GM12864 (cell line): ENCODE data around the gene TADA3.
A peak's percentile ranks its signal among the peaks of the same experiment; 100 is the strongest.

Source experiments
- DNase-seq: peaks from one replicate; pipeline ENCODE4 v3.0.0-alpha.2; 2011; ENCODE audit warnings: low read depth
- H3K4me3 ChIP-seq: 2 replicates; pipeline ENCODE4 v1.5.1; 2011; ENCODE audit warnings: mild to moderate bottlenecking, low read depth, low read length, control low read depth
- CTCF ChIP-seq: IDR thresholded peaks from 2 replicates; pipeline ENCODE4 v1.5.1; 2011; ENCODE audit warnings: low read depth, mild to moderate bottlenecking, moderate library complexity, low read length, control low read depth, inconsistent platforms; ENCODE audit errors: missing control alignments

TADA3 gene

GRCh38 chr3:9792405-9793160 lies at the start of gene TADA3, which contains the start of gene ARPC4:
Gene TADA3, minus strand, starts transcription at chr3:9792473. Its CDS starts 1,007 bp downstream, at chr3:9791466.
Gene ARPC4, plus strand, starts transcription at chr3:9793082. Its CDS starts 40 bp downstream, at chr3:9793122.
- DNase-seq: peak; percentile 93

GRCh38 chr3:9841015-9841414 lies 48.7 kb upstream of the TADA3 start:
- no peak for TF ChIP-seq CTCF
- DNase-seq: no peak
- H3K4me3 ChIP-seq: no peak overlapping the region

More at GRCh38 chr3:9792405-9793160, at the start of gene TADA3, which contains the start of gene ARPC4:
- H3K4me3 ChIP-seq: peak within 1 kb of the TSS; percentile 64
- TF ChIP-seq CTCF: peak; percentile 25

GRCh38 chr3:9838856-9839255 lies 46.6 kb upstream of the TADA3 start:
- no peak overlapping the region for H3K4me3 ChIP-seq
- no peak for DNase-seq
- no peak for TF ChIP-seq CTCF

GRCh38 chr3:9837701-9838582 lies 45.7 kb upstream of the TADA3 start:
- no peak overlapping the region for H3K4me3 ChIP-seq
- no peak for DNase-seq

GRCh38 chr3:9834520-9835380 lies 42.5 kb upstream of the TADA3 start:
- H3K4me3 ChIP-seq: no peak overlapping the region
- DNase-seq: no peak
- TF ChIP-seq CTCF: no peak

More at GRCh38 chr3:9837701-9838582, 45.7 kb upstream of the TADA3 start:
- no peak for TF ChIP-seq CTCF

- no peak for DNase-seq
- H3K4me3 ChIP-seq: no peak overlapping the region
- TF ChIP-seq CTCF: no peak
Observed at GRCh38 chr3:9833078-9833477, 40.8 kb upstream of the TADA3 start.
